GM20000 (cell line): ENCODE results near the gene KIAA0825.

ENCODE experiments used
- DNase-seq: peaks from one replicate; pipeline ENCODE4 v3.0.0; 2012; ENCODE audit warnings: low spot score
- CTCF ChIP-seq: IDR thresholded peaks from 2 replicates; pipeline ENCODE4 v1.5.1; 2012; ENCODE audit warnings: mild to moderate bottlenecking, control low read depth; ENCODE audit errors: extremely low read depth, missing control alignments

KIAA0825 gene

GRCh38 chr5:94347130-94347529 lies 271.3 kb downstream of the KIAA0825 start:
- TF ChIP-seq CTCF, result no peak
- DNase-seq, result no peak

GRCh38 chr5:94345257-94345656 lies 273.1 kb downstream of the KIAA0825 start:
- no peak for TF ChIP-seq CTCF
- no peak for DNase-seq

GRCh38 chr5:94337617-94338016 lies 280.8 kb downstream of the KIAA0825 start:
- TF ChIP-seq CTCF, result no peak
- no peak for DNase-seq

GRCh38 chr5:94335936-94336335 lies 282.5 kb downstream of the KIAA0825 start:
- no peak for TF ChIP-seq CTCF
- no peak for DNase-seq

- no peak for TF ChIP-seq CTCF
- DNase-seq, result no peak
Measured at GRCh38 chr5:94329115-94329514, 289.3 kb downstream of the KIAA0825 start.

- DNase-seq, result no peak
- no peak for TF ChIP-seq CTCF
Measured at GRCh38 chr5:94326586-94326985, 291.8 kb downstream of the KIAA0825 start.

GRCh38 chr5:94316916-94317838 lies 301.2 kb downstream of the KIAA0825 start:
- no peak for DNase-seq
- TF ChIP-seq CTCF, result no peak
